ENCODE measurements around the gene SFTPA2. TPM values are rescaled to one million over a fixed set of nuclear protein-coding genes. Genes with fewer than 3 reads are reported as not detected.
"Not testable (repeated sequence)": the region's sequence is repeated elsewhere in the genome, so short reads cannot be mapped to it uniquely, and the experiment has no call there.

The SFTPA2 gene
- total RNA-seq, 2 donors from 2014 or later, result not detected

DNA sequence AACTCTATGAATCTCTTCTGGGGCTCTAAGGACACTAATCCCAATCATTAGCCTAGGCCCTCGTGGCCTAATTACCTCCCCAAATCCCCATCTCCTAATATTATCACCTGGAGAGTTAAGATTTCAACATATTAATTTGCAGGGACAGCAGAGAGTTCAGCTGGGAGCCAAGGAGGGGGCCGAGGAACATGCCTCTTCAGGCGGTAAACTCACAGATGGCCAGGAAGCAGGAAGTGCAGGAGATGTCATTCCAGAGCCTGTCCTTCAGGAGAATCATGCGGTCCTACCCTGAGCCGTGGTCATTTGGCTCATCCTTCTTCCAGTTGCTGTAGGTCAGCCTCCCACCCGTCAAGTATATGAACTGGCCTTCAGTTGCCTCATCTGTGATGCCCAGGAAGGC is 21.9 kb upstream of the SFTPA2 start:
- ATAC-seq (replicated peaks), result no peak
- Mint-ChIP-seq H3K4me1 (peaks cover 8% of the 10 kb centered on the region), H3K27ac (no peak overlapping the region), H3K9me3 (peaks cover 3% of the 10 kb centered on the region), H3K36me3 (ENCODE audit: low read depth) (no peaks in the 10 kb centered on the region), H3K4me3 (no peak overlapping the region), H3K27me3 (no peaks in the 10 kb centered on the region)

DNA sequence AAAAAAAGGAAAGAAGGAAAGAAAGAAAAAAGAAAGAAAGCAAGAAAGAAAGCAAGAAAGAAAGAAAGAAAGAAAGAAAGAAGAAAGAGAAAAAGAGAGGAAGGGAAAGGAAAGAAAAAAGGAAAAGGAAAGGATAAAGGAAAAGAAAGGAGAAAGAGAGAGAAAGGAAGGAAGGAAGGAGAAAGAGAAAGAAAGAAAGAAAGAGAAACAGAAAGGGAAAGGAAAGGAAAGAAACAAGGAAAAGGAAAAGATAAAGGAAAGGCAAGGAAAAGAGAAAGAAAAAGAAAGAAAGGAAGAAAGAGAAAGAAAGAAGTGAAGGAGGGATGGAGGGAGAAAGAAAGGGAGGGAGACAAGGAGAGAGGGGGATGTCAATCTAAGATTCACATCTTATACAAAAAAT is 20.8 kb upstream of the SFTPA2 start:
- no peaks in the 10 kb centered on the region for H3K27me3 Mint-ChIP-seq
- no peak for ATAC-seq (replicated peaks)
- H3K9me3 Mint-ChIP-seq, result peaks cover 3% of the 10 kb centered on the region
- no peak overlapping the region for H3K27ac Mint-ChIP-seq
- H3K36me3 Mint-ChIP-seq (ENCODE audit: low read depth), result no peaks in the 10 kb centered on the region
- peaks cover 8% of the 10 kb centered on the region for H3K4me1 Mint-ChIP-seq
- no peak overlapping the region for H3K4me3 Mint-ChIP-seq

DNA sequence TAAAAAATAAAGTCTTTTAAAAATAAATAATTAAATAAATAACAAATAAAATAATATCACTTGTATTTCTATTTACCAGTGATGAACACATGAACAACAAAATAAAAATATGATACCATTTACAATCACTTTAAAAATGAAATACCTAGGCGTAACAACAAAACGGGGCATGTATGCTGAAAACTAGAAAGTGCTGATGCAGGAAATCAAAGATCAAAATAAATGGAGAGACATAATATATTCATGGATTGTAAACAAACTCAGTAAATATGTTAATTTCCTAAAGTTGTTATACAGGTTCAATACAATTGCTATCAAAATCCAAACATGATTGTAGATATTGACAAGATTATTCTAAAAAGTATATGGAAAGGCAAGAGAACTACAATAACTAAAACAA is 19.2 kb upstream of the SFTPA2 start:
- H3K27me3 Mint-ChIP-seq, result no peaks in the 10 kb centered on the region
- no peaks in the 10 kb centered on the region for H3K36me3 Mint-ChIP-seq (ENCODE audit: low read depth)
- no peak overlapping the region for H3K4me3 Mint-ChIP-seq
- peaks cover 8% of the 10 kb centered on the region for H3K4me1 Mint-ChIP-seq
- no peak for ATAC-seq (replicated peaks)
- peaks cover 3% of the 10 kb centered on the region for H3K9me3 Mint-ChIP-seq
- H3K27ac Mint-ChIP-seq, result no peak overlapping the region

DNA sequence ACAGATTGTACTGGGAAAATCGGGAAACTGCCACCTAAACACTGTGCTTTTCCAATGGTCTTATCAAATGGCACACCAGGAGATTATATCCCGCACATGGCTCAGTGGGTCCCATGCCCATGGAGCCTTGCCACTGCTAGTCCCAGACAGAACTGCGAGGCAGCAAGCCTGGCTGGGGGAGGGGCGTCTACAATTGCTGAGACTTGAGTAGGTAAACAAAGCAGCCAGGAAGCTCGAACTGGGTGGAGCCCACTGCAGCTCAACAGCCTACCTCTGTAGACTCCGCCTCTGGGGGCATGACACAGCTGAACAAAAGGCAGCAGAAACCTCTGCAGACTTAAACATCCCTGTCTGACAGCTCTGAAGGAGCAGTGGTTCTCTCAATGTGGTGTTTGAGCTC is 10.4 kb upstream of the SFTPA2 start:
- H3K4me1 Mint-ChIP-seq, result not testable (repeated sequence)

DNA sequence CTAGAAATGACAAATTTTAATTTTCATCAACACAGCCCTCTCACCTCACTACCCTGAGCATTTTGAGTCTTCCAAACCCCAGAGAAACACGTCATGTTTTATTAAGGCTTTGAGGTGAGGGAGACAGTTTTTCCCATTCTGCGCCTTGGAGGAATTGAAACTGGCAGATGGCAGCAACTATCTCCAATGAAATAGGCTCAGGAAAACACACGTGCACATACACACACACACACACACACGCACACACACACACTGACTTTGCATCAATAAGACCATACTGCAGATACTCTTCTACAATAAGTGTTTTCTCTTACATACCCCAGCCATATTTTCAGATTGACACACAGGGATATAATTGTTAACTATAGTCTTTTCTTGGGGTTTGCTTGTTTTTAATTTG is 3.2 kb upstream of the SFTPA2 start:
- Mint-ChIP-seq H3K9me3 (no peaks in the 10 kb centered on the region), H3K27me3 (peaks cover 24% of the 10 kb centered on the region), H3K4me1 (peaks cover 9% of the 10 kb centered on the region), H3K27ac (no peak overlapping the region), H3K4me3 (no peak overlapping the region), H3K36me3 (ENCODE audit: low read depth) (no peaks in the 10 kb centered on the region)
- no peak for ATAC-seq (replicated peaks)

More for the DNA sequence above, 10.4 kb upstream of the SFTPA2 start:
- H3K27me3 Mint-ChIP-seq, result peaks cover 43% of the 10 kb centered on the region
- not testable (repeated sequence) for H3K36me3 Mint-ChIP-seq (ENCODE audit: low read depth); H3K27ac Mint-ChIP-seq; H3K4me3 Mint-ChIP-seq; H3K9me3 Mint-ChIP-seq; ATAC-seq (replicated peaks)

DNA sequence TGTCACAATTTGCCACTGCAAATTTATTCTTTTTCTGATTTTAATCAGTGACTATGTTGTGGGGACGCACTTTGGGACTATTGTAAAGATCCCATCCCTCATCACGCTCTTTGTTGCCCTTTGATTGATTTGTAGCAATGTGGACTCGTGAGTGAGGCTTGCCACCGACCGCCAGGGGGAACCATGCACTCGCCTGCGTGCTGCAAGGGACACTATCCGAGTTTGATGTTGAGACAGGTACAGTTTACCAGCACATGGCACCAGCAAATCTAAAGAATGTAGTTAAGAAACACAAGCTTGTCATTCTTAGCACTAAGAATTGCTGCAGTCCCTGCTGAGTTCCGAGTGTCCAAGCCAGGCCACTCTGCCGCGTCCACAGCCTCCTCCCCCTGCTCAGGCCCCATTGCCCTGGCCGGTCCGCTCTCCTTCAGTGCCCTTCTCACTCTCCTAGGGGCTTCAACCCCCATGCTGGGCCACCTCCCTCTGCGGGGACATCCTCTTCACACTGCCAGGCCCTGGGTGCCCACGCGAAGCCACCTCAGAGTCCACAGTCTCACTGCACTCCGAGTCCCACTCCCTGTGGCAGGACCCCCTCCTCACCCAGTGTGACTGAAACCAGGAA is 2.0 kb upstream of the SFTPA2 start:
- no peak overlapping the region for H3K27ac Mint-ChIP-seq
- H3K9me3 Mint-ChIP-seq, result no peaks in the 10 kb centered on the region
- peaks cover 9% of the 10 kb centered on the region for H3K4me1 Mint-ChIP-seq
- H3K36me3 Mint-ChIP-seq (ENCODE audit: low read depth), result no peaks in the 10 kb centered on the region
- no peak overlapping the region for H3K4me3 Mint-ChIP-seq
- peaks cover 17% of the 10 kb centered on the region for H3K27me3 Mint-ChIP-seq
- ATAC-seq (replicated peaks), result peak; percentile 86

DNA sequence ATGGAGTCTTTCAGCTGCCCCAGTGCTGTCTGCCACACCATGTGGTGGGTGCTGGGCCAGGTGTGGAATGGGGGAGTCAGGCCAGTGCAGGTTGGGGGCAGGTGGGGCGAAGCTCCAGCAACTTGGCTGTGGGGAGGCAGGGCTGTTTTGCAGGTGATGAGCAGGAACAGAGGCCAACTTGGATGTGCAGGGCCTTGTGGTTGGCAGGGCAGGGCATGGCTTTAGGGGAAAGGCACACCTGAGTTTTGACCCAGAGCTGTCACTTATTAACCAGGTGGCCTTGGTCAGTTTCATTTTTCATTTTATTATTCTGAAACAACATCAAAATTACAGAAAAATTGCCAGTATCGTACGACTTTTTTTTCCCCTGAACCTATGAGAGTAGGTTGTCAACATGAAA is 1.1 kb upstream of the SFTPA2 start:
- Mint-ChIP-seq H3K4me3 (no peak overlapping the region), H3K4me1 (peaks cover 9% of the 10 kb centered on the region), H3K27me3 (peaks cover 11% of the 10 kb centered on the region), H3K36me3 (ENCODE audit: low read depth) (no peaks in the 10 kb centered on the region), H3K27ac (no peak overlapping the region), H3K9me3 (no peaks in the 10 kb centered on the region)
- ATAC-seq (replicated peaks), result no peak

DNA sequence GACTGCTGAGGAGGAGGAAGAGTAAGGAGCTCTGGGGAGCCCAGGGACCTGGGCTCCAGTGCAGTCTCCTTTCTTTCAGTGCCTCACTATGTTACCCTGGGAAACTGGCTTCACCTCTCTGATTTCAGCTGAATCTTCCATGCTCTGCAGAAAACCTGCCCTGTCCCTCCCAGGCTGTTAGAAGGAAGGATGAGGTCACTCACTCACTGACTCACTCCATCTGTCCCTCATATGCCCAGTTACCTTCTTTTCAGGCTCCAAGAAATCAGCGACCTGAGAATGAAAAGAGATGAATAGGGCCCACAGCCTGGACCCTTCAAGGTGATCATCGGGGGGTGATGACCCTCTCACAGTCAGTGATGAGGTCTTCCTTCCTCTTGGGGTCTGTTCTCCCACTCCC is 481 bp downstream of the SFTPA2 start:
- no peak for ATAC-seq (replicated peaks)
- Mint-ChIP-seq H3K27me3 (peaks cover 11% of the 10 kb centered on the region), H3K36me3 (ENCODE audit: low read depth) (no peaks in the 10 kb centered on the region), H3K9me3 (no peaks in the 10 kb centered on the region), H3K4me1 (peaks cover 9% of the 10 kb centered on the region), H3K4me3 (no peak overlapping the region), H3K27ac (no peak overlapping the region)

DNA sequence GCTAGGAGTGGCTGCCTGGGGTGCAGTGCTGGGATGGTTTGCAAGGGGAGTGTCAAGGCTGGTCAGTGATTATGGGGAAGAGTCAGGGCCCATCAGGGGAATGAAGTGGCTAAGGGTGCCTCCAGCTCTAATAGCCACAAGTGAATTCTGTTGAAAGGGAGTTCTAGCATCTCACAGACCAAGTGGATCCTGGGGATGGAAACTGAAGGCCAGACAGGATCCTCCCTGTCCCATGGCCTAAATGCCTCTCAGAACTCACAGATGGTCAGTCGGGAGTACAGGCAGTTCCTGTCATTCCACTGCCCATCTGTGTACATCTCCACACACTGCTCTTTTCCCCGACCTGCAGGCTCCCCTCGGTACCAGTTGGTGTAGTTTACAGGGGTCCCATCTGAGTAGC is 3.2 kb downstream of the SFTPA2 start:
- H3K4me1 Mint-ChIP-seq; H3K27me3 Mint-ChIP-seq; H3K9me3 Mint-ChIP-seq; H3K36me3 Mint-ChIP-seq (ENCODE audit: low read depth); ATAC-seq (replicated peaks); H3K4me3 Mint-ChIP-seq; H3K27ac Mint-ChIP-seq: not testable (repeated sequence)

DNA sequence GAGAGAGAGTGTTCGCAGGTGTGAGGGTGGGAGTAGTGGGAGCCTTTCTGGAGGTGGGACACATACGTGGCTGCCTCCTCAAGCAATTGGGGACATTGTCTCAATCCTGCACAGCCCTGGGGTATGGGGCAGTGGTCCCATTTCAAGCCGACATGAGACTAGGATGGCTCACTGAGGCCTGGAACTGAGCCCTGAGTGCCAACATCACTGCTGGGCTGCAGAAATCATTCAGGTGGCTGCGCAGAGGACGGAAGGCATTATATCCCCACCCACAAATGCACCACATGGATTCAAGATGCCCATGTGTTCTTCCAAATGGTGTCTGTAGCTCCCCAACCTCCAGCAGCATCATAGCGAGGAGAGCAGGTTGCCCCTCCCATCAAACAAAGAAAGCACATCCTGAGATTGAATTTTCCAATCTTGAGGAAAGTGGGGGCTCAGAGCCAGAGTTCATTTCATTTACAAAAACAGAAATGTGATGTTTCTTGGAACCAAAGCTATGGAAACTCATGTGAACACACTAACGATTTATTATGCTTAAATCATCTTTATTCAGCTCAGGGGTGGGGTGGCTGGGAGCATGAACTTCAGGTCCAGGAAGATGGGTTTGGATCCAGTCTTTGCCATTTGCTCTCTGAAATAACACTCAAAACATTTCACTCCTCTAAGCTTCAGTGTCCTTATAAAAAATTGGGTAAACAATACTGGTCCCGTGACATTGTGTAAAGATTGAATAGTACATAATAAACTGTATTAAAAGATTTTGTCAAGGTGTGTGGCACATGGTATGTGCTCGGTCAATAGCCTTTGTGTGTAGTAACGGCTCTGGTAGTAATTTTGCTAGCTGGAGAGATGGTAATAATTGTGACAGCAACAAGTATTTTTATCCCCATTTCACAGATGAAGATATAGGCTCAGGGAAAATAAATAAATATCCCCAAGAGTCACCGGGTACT is 4.6 kb downstream of the SFTPA2 start:
- no peaks in the 10 kb centered on the region for H3K36me3 Mint-ChIP-seq (ENCODE audit: low read depth)
- H3K4me3 Mint-ChIP-seq, result no peak overlapping the region
- no peak for ATAC-seq (replicated peaks)
- H3K27me3 Mint-ChIP-seq, result no peaks in the 10 kb centered on the region
- peaks cover 4% of the 10 kb centered on the region for H3K4me1 Mint-ChIP-seq
- no peak overlapping the region for H3K27ac Mint-ChIP-seq
- no peaks in the 10 kb centered on the region for H3K9me3 Mint-ChIP-seq

DNA sequence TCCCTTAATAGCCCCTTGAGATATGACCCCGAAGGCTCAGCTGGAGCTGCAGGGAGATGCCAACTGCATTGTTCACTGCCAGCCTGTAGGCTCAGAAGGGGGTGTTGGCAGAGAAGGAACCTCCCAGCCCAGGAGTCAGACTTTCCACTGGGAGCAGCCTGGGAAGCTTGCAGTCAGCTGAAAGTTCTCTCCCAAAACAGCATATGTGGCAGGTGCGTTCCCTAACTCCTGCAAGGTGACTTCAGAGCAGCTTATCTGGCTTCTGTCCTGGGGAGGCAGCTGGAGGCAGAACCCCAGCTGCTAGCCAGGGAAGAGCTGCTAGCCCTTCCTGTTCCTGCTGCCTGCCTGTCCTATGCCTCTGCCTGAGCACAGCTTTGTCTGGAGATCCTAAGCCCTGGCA is 8.1 kb downstream of the SFTPA2 start:
- Mint-ChIP-seq H3K9me3 (no peaks in the 10 kb centered on the region), H3K36me3 (ENCODE audit: low read depth) (no peaks in the 10 kb centered on the region), H3K27me3 (no peaks in the 10 kb centered on the region), H3K4me1 (peaks cover 10% of the 10 kb centered on the region), H3K4me3 (no peak overlapping the region), H3K27ac (no peak overlapping the region)
- no peak for ATAC-seq (replicated peaks)

DNA sequence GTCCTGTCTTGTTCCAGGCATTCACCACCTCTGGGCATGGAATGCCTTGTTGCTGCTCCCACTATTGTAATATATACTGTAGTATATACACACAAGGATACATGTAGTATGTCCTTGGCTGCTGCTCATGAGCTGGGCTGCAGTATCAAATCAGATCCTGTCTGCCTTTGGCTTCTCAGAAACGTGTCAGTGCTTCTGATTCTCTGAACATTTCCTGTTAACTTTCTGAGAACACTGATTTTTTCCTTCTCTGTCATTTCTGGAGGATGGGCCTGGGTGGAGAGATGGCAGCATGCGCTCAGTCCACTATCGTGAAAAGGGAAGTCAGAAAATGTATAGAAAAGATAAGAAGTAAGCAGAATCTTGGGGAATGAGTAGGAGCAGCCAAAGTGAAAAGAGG is 12.2 kb downstream of the SFTPA2 start:
- Mint-ChIP-seq H3K9me3 (no peaks in the 10 kb centered on the region), H3K4me3 (peak overlapping the region; percentile 56), H3K36me3 (ENCODE audit: low read depth) (no peaks in the 10 kb centered on the region), H3K27me3 (no peaks in the 10 kb centered on the region), H3K27ac (peak overlapping the region; percentile 46), H3K4me1 (peaks cover 21% of the 10 kb centered on the region)
- peak; percentile 85 for ATAC-seq (replicated peaks)

DNA sequence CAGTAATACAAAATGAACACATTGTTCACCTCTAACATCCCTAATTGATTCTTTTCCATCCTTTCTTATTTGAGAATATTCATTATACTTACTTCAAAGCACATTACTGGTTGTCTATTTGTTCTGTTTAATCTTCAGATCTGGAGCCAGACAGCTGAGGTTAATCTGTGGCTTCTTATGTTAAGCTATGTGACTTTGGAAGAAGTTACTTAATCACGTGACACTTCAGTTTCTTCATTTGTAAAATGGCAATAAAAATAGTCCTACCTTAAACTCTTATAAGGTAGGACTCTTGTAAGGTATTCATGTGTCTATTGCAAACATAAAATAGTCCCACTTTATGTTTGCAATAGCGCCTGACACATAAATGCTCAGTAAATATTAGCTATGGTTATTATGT is 13.1 kb downstream of the SFTPA2 start:
- H3K27me3 Mint-ChIP-seq; ATAC-seq (replicated peaks); H3K9me3 Mint-ChIP-seq; H3K36me3 Mint-ChIP-seq (ENCODE audit: low read depth): not testable (repeated sequence)
- Mint-ChIP-seq H3K4me1 (peaks cover 21% of the 10 kb centered on the region), H3K27ac (peak overlapping the region; percentile 5), H3K4me3 (peak overlapping the region; percentile 56)

DNA sequence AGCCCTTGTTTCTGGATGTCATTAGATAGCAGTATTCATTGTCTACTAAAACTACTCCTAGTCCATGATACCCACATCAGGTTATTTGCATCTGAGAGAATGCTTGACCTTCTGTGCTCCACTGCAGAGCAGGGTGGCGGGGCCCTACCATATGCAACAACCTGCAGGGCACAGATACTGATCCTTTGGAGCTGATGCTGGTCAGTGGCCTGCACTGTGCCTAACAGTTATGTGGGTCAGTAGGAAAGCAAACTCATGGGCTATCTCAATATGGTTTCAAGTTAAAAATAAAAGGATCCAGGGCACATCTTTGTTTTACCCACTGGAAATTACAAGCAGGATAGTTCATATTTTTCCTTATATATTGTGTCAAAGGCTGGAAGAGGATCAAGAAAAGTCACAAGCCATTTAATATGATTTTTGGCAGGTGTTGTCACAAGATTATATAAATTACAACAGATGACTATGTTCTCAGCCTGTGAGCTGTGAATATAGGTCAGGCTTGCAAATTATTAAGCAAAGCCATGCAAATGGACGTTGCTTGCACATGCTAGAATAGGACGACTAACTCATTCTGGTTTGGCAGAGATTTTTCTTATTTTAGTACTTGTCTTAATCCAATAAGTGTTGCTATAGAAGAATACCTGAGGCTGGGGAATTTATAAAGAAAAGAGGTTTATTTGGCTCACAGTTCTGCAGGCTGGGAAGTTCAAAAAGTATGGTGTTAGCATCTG is 15.1 kb downstream of the SFTPA2 start:
- H3K36me3 Mint-ChIP-seq (ENCODE audit: low read depth), result not testable (repeated sequence)

DNA sequence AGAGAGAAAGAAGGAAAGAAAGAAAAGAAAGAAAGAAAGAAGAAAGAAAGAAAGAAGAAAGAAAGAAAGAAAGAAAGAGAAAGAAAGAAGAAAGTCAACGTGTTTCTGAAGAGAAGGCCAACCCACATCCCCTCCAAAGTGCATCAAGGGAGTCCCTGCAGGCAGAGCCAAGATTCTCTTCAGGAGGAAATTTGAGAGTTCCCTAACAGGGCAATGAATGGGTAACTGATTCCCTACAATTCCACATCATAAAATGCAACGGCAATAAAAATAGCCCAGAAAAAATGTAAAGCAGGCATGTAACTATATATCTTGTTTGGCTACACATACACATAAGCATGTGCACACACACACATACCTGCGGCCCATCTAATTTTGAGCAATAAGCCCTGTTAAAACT is 15.8 kb downstream of the SFTPA2 start:
- peaks cover 21% of the 10 kb centered on the region for H3K4me1 Mint-ChIP-seq
- ATAC-seq (replicated peaks); H3K9me3 Mint-ChIP-seq; H3K27me3 Mint-ChIP-seq; H3K36me3 Mint-ChIP-seq (ENCODE audit: low read depth); H3K4me3 Mint-ChIP-seq; H3K27ac Mint-ChIP-seq: not testable (repeated sequence)

More for the DNA sequence above, 15.1 kb downstream of the SFTPA2 start:
- H3K4me1 Mint-ChIP-seq, result peaks cover 21% of the 10 kb centered on the region
- not testable (repeated sequence) for ATAC-seq (replicated peaks); H3K9me3 Mint-ChIP-seq; H3K4me3 Mint-ChIP-seq; H3K27me3 Mint-ChIP-seq; H3K27ac Mint-ChIP-seq
